Ramos (cell line): ENCODE measurements around the gene ARMS2.

ENCODE experiments used
- in situ Hi-C: fragments of 300-500 bp; cut with MboI; formaldehyde crosslinking; loops from one replicate; pipeline ENCODE4 v1.14.3; 2022; ENCODE audit warnings: low sequenced_read_pairs; ENCODE audit not compliant: unreplicated experiment

Gene ARMS2

GRCh38 chr10:122490786-122491680, 36.6 kb downstream of the ARMS2 start:
- in situ Hi-C loops, result no loop called here

GRCh38 chr10:122492006-122492405, 37.6 kb downstream of the ARMS2 start:
- in situ Hi-C loops, result no loop called here

- in situ Hi-C loops, result no loop called here
These were observed 38.6 kb downstream of the ARMS2 start for GRCh38 chr10:122492999-122493481.

- in situ Hi-C loops, result no loop called here
These were observed 39.3 kb downstream of the ARMS2 start for GRCh38 chr10:122493761-122494160.

GRCh38 chr10:122494173-122494820, 39.8 kb downstream of the ARMS2 start:
- in situ Hi-C loops, result no loop called here

- in situ Hi-C loops, result no loop called here
These were observed 40.4 kb downstream of the ARMS2 start for GRCh38 chr10:122494833-122495232.

- in situ Hi-C loops, result no loop called here
These were observed 41.2 kb downstream of the ARMS2 start for GRCh38 chr10:122495406-122496340.

- in situ Hi-C loops, result no loop called here
These were observed 42.8 kb downstream of the ARMS2 start for GRCh38 chr10:122497241-122497640.

GRCh38 chr10:122498521-122498920, 44.1 kb downstream of the ARMS2 start:
- in situ Hi-C loops, result no loop called here

GRCh38 chr10:122499012-122499411, 44.6 kb downstream of the ARMS2 start:
- in situ Hi-C loops, result no loop called here

- in situ Hi-C loops, result no loop called here
These were observed 45.1 kb downstream of the ARMS2 start for GRCh38 chr10:122499491-122499941.

- in situ Hi-C loops, result no loop called here
These were observed 45.7 kb downstream of the ARMS2 start for GRCh38 chr10:122500194-122500593.

- in situ Hi-C loops, result no loop called here
These were observed 46.3 kb downstream of the ARMS2 start for GRCh38 chr10:122500726-122501125.

GRCh38 chr10:122503012-122503411, 48.6 kb downstream of the ARMS2 start:
- in situ Hi-C loops, result no loop called here

GRCh38 chr10:122503886-122504609, 49.6 kb downstream of the ARMS2 start:
- in situ Hi-C loops, result no loop called here

- in situ Hi-C loops, result no loop called here
These were observed 50.1 kb downstream of the ARMS2 start for GRCh38 chr10:122504610-122504950.

- in situ Hi-C loops, result no loop called here
These were observed 50.6 kb downstream of the ARMS2 start for GRCh38 chr10:122505011-122505410.

- in situ Hi-C loops, result no loop called here
These were observed 51.6 kb downstream of the ARMS2 start for GRCh38 chr10:122505885-122506645.
